Fibroblast of skin of left biceps (primary cell): Measurements from ENCODE around the gene SPATA46.

Source experiments
- DNase-seq, 2 experiments: peaks; one replicate each; pipeline ENCODE4 v3.0.0-alpha.2; 2013; ENCODE audit warnings: low read depth in 2 of 2

Gene SPATA46

DNA sequence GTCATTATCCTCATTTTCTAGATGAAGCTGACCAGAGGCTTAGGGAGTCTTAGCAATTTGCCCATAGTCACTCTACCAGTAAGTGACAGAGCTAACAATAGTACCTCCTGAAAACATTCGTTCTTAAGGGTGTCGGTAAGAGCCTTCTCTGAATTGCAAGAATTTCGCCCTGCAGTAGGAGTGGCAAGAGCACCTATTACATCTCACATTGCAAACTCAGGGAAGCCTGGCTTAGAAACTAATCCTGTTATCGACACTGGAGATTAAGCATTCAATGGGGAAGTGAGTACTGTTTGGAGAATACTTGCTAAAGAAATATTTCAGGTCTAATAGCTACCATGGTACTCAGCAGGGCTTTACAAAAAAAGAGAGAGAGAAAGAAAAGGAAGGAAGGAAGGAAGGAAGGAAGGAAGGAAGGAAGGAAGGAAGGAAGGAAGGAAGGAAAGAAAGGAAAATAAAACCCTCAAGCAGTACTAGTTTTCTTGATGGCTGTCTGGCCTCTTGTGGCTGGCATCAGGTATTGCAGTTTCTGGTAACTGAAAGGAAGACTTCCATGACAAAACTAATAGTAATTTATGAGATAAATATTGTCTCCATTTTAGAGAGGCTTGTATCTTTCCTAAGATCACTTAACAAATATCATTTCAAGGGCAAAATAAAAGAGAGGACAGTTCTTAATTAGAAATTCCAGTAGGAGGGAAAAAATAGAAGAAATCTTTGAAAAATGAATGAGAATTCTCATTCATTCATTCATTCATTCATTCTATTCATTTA is 15.3 kb upstream of the SPATA46 start:
- DNase-seq = peak in 1 of 2 experiments; percentile 14

DNA sequence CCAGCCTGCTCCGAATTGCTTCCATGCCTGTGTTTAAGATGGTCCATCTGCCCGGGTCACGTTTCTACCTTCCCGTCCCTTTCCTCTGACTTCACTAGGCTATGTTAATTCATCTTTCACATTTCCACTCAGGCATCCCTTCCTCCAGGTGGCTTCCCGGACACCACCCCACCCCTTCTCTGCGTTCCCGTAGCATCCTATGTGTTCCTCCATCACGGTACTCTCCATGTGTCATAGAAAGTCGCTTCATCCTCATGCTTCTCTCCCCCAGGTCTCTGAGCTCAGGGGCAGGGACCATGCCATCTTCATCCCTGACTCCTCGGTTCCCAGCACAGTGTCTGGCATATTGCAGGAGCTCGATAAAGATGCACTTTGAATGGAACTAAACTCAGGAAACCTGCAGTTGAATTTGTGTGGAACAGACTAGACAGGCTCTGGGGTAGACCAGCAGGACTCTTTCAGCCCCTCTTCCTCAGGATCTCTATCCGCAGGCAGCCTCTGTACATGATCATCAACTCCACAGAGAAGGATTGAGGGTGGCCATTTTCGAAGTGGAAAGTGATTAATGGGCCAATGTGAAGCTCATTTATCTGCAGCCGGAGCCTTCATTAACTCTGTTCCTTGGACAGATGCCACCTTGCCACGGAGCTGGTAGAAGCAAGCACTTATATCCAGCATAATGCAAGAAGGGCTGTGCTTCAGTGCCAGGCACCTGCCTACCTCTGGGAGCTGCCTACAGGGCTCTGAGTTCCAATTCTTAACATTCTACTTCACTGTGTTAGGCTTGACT is 13.9 kb upstream of the SPATA46 start:
- no peak for DNase-seq

DNA sequence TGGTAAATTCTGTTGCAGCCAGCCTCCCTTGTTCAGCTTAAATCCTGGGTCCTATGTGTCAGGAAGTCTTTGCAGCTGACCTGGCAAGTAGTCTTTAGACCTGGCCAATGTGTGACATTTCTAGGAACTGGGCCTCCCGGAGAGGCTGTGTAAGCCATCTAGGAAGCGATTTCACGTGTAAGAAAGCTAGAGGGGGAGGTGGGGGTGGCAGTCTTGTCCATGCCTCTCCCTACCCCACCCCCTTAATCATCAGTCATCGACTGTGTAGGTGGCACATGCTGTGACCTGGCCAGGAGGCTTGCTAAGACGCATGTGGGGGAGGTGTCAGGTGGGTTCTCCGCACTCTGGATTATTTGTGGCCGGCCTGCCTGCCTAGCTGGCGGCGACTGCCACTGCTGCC is 13.3 kb upstream of the SPATA46 start:
- DNase-seq = no peak

DNA sequence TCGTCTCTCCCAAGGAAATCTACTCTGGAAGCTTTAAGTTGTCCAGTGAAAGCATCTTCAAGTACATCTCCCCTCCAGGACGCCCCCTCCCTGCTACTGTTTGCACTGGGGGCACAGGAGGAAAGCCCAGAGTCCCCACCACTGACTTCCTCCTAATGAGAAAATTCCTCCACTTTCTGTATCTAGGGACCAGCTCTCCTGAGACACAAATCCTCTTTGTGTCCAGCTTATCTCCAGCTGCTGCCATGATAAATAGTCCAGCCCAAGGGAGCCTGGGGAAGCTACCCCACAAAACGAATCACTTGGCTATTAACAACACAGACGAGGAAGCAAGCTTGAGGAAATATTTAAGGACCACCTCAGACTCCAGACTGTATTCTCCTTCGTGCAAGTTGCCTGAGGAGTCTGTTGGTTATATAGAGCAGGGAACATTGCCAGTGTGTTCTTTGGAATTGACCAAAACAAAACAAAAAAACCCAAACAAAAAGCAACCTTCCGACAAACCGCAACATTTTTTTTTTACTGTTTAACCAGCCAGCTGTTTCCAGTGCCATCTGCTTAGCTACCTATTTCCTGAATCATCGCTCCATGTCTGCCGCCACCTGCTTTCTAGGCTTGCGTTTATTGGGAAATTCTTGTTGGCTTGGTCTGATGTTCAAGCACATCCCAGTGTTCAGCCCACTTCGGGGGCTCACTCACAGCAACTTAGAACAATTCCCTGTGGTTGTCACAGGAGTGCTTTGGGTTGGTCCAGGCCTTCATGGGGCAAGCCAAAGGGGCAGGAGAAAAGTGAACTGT is 12.6 kb upstream of the SPATA46 start:
- no peak for DNase-seq

DNA sequence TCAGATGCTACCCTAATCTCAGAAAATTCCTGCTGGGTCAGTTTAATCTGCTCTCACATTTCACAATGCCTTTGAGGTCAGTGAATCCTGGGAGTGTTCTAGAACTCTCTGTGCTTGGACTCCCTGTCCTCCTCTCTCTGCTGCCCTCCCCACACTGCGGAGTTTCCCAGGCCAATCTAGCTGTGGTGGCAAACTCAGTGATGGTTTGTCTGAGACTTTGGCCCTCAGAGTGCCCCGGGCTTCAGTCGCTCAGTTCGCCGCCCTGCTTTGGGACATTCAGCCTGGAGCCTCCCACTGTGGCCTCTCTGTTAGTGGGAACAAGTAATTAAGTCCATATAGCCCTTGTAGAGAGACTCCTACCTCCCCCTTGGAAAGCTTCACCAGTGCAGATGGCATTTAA is 12.0 kb upstream of the SPATA46 start:
- DNase-seq = no peak

DNA sequence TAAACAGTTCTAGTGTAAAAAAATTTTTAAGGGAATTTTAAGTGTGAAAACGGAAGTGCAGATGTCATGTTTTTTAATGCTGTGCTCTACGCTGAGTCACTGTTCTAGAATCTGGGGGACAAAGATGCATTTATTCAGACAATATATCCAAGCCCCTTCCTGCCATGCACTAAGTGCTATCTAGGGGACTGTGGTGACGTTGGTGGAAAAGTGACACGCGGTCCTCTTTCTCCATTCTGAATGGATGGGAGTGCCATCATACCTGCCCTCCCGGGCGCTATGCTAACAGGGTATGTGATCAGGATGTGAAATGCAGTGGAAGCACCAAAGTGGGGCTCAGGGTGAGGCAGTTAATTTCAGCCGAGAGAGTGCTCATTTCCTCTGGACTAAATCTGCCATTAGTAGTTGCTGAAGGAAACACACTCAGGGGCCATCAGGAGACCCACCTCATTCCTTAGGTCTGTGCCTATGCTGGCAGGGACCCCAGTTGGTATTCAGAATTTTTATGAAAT is 11.5 kb upstream of the SPATA46 start:
- no peak for DNase-seq

DNA sequence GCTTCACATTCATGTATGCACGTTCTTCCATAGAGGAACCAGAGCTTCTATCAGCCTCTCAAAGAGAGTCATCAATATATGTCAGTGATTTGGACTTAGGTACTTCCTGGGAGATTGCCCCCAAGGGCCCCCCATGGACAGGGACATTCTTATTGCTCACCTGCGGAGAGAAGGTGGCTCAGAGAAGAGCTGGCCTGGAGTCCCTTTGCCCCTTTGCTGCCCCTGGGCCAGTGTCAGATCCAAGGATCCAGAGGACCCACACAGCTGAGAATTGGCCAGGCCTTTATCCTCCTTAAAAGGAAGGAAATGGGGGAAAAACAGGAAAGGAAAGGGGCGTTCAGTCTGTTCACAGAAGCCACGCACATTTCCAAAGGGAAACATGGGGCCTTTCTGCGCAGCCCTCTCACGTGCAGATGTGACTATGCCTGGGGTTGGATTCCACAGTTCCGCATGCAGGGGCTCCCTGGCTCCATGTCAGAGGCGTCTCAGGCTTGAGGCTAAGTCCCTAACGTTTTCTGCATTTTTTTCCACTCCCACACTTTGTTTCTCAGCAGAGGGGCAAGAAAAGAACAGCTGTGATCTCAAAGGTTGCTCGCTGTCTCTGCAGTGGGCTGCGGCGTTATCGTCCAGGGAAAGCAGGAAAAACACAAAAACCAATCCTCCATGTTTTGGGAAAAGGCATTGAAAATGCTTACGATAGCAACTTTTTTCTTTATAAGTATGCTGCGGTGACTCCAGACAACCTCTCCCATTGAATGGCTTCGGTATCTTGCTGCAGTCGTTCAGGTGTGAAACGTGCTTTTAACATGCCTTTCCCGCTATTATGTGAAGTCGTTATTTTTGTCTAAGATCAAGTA is 10.8 kb upstream of the SPATA46 start:
- DNase-seq = no peak

DNA sequence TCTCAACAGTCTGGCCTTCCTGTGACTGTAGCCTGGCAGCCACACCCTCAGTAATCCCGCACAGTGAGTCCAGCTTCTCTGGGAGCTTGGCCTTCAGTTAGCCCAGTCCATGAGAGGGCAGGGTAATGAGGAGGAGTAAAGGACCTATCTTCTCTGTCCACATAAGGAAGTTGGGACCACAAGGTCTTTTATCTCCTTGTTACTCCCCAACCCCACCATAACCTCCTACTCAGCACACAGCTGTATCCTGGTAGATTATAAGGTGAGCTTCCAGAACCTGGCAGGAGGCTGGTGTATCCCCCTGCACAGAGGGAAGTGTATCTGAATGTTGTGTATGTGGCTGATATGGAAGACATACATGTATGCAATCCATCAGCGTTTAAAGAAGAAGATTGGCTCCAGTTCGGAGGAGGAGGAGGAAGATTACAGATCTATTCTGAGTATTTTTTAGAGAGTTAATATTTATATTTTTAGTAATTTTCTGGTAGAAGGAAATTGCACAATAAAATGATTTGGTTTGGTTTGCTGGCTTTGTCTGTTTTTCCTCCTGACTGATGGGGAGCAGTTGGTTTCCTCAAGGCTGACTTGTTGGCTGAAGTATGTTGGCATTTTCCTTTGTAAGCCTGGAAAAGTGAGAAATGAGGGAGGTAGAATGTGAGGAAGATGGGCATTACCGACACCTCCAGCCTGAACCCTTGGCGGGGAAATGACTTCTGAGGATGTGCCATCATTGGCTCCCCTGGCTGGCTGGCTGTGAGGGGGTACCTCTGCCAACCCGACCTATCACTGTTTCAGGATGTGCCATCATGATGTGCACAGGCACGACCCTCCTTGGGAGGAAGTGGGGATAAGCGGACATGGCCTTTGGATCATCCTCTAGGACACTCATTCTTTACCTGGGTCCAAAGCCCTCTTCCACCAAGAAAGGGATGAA is 9.9 kb upstream of the SPATA46 start:
- no peak for DNase-seq

DNA sequence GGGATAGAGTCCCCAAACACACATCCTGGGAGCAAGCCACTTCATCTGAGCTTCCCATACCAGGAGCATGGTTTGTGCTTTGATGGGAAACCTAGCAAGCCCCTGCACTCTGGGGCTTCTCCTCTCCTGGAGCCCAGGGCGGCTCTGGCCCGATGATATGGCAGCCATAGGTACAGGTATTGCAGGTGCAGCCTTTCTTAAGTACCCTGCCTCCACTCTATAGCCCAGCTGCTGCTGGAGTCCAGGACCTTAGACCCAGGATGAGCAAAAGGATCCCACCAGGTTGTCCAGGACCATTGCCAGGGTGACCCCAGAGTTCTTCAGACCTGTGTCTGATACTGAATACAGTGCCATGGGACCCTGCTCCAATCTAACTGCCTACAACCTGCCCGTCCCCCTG is 9.0 kb upstream of the SPATA46 start:
- no peak for DNase-seq

DNA sequence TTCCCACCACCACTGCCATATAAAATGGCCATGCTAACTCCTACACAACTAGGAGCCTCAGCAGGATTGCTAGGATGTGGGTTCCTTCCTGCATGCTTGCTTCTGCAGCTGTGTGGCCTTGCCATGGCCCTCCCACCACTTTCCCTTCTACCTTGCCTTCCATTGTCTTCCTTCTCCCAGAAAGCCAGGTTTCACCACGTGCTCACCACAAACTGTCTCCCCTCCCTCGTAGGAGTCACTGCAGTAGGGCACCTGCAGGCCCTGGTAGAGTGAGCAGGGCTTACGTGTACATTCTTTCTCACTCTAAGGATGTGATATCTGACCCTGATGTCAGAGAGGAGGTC is 8.6 kb upstream of the SPATA46 start:
- no peak for DNase-seq

DNA sequence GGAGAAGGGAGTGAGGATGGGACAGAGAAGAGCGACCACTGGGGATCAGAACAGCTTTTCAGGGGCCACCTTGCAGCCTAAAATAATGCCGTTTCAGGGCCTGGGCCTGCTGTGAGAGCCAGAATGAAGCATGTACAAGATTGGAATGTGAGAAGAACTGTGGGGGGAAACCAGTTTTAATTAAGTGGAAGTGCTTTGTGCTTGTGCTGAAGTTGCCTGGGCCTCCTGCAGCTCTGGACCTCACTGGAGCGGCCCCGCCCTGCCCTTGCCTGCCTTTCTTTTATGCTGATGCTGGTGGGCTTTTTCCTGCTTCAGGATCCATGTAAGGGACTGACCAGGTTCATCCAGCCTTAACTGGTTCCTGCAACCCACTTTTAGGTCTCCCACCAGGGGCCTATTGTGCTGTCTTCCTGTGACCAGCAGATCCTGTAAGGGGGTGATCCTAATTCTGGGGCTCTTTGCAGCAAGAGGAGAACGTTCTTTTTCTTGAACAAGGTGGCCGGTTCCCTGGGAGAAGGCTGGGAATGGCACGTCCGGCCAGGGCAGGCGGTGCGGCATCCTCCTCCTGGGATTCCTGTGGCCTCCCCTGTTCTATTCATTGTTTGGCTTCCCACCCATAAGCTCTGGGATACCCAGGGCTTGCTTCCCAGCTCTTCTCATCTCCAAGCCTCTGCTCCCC is 8.1 kb upstream of the SPATA46 start:
- no peak for DNase-seq

DNA sequence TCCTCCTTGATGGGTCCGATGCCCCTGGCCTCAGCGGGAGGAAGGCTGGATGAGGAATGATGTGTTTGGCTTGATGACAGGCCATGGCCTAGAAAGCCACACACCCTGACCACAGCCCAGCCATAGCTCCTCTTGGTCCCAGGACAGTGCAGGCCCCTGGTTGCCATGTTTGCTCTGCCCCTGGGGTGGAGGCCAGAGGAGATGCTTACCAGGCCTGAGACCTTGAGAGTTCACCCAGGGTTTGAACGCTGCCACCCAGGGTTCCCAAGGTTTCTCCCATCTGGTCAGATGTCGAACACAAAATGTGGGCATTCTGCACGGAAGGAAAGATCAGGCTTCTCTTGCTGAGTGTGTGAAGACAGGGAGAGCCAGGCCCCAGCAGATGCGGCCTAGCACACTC is 7.5 kb upstream of the SPATA46 start:
- DNase-seq = no peak

DNA sequence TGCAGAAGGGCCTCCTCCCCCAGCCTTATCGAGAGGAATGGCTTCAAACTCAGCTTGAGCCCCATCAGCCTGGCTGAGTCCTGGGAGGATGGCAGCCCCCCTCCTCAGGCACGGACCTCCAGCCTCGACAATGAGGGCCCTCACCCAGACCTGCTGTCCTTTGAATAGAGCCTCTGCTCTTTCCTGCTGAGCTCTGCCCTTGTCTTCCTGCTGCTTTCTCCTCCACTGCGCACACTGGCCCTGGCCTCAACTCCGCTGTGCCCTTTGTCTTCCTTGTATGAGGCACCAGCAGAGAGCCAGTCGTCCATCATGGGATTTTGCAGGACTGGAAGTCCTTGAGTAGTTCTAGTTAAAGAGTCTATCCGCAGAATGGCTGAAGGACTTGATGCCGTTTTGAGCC is 6.9 kb upstream of the SPATA46 start:
- no peak for DNase-seq

DNA sequence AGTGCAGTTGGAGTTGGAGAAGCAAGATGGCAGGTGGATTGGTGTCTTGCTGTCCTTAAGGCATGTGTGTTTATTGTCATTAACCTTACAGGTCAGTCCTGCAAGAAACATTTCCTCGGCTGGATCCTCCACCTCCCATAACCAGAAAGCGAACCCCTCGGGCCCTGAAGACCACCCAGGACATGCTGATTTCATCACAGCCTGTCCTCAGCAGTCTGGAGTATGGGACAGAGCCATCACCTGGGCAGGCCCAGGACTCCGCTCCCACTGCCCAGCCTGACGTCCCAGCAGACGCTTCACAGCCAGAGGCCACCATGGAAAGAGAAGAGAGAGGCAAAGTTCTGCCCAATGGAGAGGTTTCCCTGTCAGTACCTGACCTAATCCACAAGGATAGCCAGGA is 6.4 kb upstream of the SPATA46 start:
- DNase-seq = no peak

DNA sequence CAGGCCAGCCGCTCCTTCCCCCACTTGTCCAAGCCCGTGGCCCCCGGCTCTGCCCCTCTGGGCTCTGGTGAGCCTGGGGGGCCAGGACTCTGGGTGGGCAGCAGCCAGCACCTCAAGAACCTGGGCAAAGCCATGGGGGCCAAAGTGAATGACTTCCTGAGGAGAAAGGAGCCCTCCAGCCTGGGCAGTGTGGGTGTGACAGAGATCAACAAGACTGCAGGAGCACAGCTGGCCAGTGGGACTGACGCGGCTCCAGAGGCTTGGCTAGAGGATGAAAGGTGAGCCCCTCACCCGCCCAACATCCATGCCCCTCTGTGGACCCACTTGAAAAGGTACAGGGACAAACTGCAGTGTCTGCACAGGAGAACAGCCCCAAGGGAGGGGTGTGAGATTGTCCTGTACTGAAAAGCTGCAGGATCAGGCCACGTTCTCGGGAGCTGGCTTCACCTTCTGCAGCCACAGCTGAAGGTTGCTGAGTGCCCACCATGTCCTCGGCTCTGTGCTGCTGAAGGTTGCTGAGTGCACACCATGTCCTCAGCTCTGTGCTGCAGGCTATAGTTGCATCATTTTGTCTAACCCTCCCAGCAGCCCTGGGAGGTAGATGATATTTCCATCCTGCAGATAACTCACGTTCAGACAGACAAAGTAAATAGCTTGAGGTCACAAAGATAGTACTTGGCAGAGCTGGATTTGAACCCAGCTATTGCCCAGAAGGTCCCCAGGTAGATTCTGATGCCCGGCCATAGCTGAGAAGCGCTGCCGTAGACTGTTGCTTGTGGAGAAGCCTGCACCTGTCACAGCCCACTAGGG is 5.5 kb upstream of the SPATA46 start:
- DNase-seq = no peak

DNA sequence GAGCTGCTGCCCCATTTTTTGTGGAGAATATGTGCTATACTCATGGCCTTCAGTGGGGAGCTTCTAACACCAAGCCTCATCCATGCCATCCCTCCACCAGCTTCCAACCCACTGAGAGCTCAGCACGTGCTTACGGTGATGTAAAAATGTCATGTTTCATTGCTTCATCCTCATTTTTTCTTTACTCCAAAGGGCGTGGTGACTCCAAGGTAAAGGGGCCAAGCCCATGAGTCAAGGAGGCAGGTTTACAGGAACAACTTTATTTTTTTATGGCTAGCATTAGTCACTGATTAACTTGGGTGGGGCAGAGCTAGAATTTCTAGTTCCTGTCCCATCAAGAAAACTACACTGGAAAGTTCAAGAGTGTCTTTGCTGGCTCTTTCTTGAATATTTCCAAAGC is 4.7 kb upstream of the SPATA46 start, which contains the start of gene C1orf226:
Gene C1orf226 (plus strand): TSS at position 346 of the 400 bp plus-strand sequence. CDS start 174 bp downstream, outside the sequence.
- no peak for DNase-seq

DNA sequence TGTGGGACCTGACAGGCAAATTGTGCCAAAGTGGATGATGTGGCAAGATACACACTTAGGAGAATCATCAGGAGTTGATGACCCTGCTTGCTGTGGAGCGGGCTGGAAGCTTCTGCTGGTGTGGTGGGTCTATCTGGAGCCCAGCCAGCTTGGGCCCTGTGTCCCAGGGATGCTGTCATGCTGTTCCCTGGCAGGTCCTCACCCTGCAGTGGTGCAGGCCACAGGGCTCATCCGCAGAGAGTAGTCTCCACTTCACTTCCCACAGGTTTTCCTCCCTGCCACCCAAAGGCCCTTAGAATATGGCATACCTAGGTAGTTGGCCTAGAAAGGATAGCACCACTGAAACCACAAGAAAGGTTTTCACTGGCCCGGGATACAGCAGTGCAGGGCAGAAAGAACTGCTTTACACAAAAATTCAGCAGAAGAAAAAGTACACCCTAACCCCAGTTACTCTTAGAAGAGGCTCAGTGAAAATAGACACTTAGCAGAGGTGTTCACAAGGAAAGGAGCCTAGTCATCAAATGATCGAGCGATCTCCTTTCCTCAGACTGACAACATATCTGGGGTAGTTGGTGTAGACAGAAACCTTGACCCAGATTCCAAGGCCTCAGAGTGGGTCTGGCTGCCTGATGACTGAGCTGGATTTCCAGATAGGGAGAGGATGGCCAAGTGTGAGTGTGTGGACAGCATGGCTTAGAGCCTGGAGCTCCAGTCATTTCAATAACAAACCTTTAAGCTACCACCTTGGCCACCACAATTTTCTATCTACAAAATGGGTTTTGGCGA is 3.6 kb upstream of the SPATA46 start:
- no peak for DNase-seq

DNA sequence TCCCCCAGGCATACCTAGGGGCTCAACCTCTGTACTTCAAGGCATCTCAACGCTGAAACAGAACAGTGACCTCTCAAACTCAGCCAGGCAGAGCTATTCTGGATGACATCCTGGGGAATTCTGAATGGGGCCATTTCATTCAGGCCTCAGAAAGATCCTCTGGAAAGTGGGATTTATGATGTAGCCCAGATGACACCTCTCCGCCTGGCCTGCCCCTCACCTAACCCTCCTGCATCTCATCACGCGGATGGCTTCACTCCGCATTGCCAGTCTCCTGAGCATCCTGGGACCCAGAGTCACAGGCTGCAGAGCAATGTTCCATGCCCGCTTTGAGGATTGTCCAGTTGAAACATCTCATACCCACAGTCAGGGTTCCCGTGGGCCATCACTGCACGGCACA is 1.2 kb downstream of the SPATA46 start:
- DNase-seq = no peak
